ENCODE measurements around the gene CENPP. TPM values are rescaled to one million over a fixed set of nuclear protein-coding genes. Genes with fewer than 3 reads are reported as not detected.

The CENPP gene
- total and polyA plus RNA-seq, 2 donors from 2014 or later: 1.2 to 4.2 TPM

- H3K27ac ChIP-seq (ENCODE audit: low read depth in 2 of 2, low read length in 2 of 2): no peak overlapping the region
- FAIRE-seq (no peak), DNase-seq (no peak)
- H3K9ac ChIP-seq (ENCODE audit: low read length in 3 of 3): no peak overlapping the region
- H3K9me3 ChIP-seq (ENCODE audit: control insufficient read depth in 2 of 3, insufficient read depth in 1 of 3, low read length in 3 of 3): no peaks in the 10 kb centered on the region
- H3K27me3 ChIP-seq (ENCODE audit: control insufficient read depth, insufficient read depth, low read length): no peaks in the 10 kb centered on the region
- intact Hi-C loops (cut with DNase I): no loop called here
- no peaks in the 10 kb centered on the region for H3K4me1 ChIP-seq (ENCODE audit: control insufficient read depth in 2 of 3, insufficient read depth in 2 of 3, low read depth in 1 of 3, low read length in 3 of 3)
- no peak overlapping the region for H3K4me3 ChIP-seq (ENCODE audit: low read length in 3 of 3)
- no peaks in the 10 kb centered on the region for H3K36me3 ChIP-seq (ENCODE audit: control insufficient read depth in 2 of 3, insufficient read depth in 3 of 3, low read length in 3 of 3)
- TF ChIP-seq CTCF (IDR thresholded peaks at IDR 0.05; ENCODE audit: borderline replicate concordance, extremely low read depth, insufficient read depth): no peak
These were observed 138.2 kb downstream of the CENPP start for GRCh38 chr9:92463984-92464383.

GRCh38 chr9:92467041-92467440 lies 141.3 kb downstream of the CENPP start:
- no peak for TF ChIP-seq CTCF (IDR thresholded peaks at IDR 0.05; ENCODE audit: borderline replicate concordance, extremely low read depth, insufficient read depth)
- Histone ChIP-seq H3K9ac (ENCODE audit: low read length in 3 of 3) (no peak overlapping the region), H3K27ac (ENCODE audit: low read depth in 2 of 2, low read length in 2 of 2) (no peak overlapping the region), H3K4me1 (ENCODE audit: control insufficient read depth in 2 of 3, insufficient read depth in 2 of 3, low read depth in 1 of 3, low read length in 3 of 3) (no peaks in the 10 kb centered on the region), H3K27me3 (ENCODE audit: control insufficient read depth, insufficient read depth, low read length) (no peaks in the 10 kb centered on the region), H3K4me3 (ENCODE audit: low read length in 3 of 3) (no peak overlapping the region), H3K36me3 (ENCODE audit: control insufficient read depth in 2 of 3, insufficient read depth in 3 of 3, low read length in 3 of 3) (no peaks in the 10 kb centered on the region), H3K9me3 (ENCODE audit: control insufficient read depth in 2 of 3, insufficient read depth in 1 of 3, low read length in 3 of 3) (no peaks in the 10 kb centered on the region)
- DNase-seq (no peak), FAIRE-seq (no peak)
- intact Hi-C loops (cut with DNase I): no loop called here

GRCh38 chr9:92467511-92467910 lies 141.8 kb downstream of the CENPP start:
- H3K9me3 ChIP-seq (ENCODE audit: control insufficient read depth in 2 of 3, insufficient read depth in 1 of 3, low read length in 3 of 3): no peaks in the 10 kb centered on the region
- FAIRE-seq: no peak
- no peak overlapping the region for H3K4me3 ChIP-seq (ENCODE audit: low read length in 3 of 3)
- no peaks in the 10 kb centered on the region for H3K36me3 ChIP-seq (ENCODE audit: control insufficient read depth in 2 of 3, insufficient read depth in 3 of 3, low read length in 3 of 3)
- no peaks in the 10 kb centered on the region for H3K27me3 ChIP-seq (ENCODE audit: control insufficient read depth, insufficient read depth, low read length)
- no peak overlapping the region for H3K27ac ChIP-seq (ENCODE audit: low read depth in 2 of 2, low read length in 2 of 2)
- no peak for TF ChIP-seq CTCF (IDR thresholded peaks at IDR 0.05; ENCODE audit: borderline replicate concordance, extremely low read depth, insufficient read depth)
- no peak for DNase-seq
- H3K9ac ChIP-seq (ENCODE audit: low read length in 3 of 3): no peak overlapping the region
- intact Hi-C loops (cut with DNase I): no loop called here
- no peaks in the 10 kb centered on the region for H3K4me1 ChIP-seq (ENCODE audit: control insufficient read depth in 2 of 3, insufficient read depth in 2 of 3, low read depth in 1 of 3, low read length in 3 of 3)

GRCh38 chr9:92468206-92468605 lies 142.5 kb downstream of the CENPP start:
- H3K4me3 ChIP-seq (ENCODE audit: low read length in 3 of 3): no peak overlapping the region
- H3K4me1 ChIP-seq (ENCODE audit: control insufficient read depth in 2 of 3, insufficient read depth in 2 of 3, low read depth in 1 of 3, low read length in 3 of 3): no peaks in the 10 kb centered on the region
- intact Hi-C loops (cut with DNase I): no loop called here
- DNase-seq: no peak
- no peak for TF ChIP-seq CTCF (IDR thresholded peaks at IDR 0.05; ENCODE audit: borderline replicate concordance, extremely low read depth, insufficient read depth)
- H3K9ac ChIP-seq (ENCODE audit: low read length in 3 of 3): no peak overlapping the region
- H3K27ac ChIP-seq (ENCODE audit: low read depth in 2 of 2, low read length in 2 of 2): no peak overlapping the region
- no peaks in the 10 kb centered on the region for H3K9me3 ChIP-seq (ENCODE audit: control insufficient read depth in 2 of 3, insufficient read depth in 1 of 3, low read length in 3 of 3)
- no peaks in the 10 kb centered on the region for H3K36me3 ChIP-seq (ENCODE audit: control insufficient read depth in 2 of 3, insufficient read depth in 3 of 3, low read length in 3 of 3)
- no peaks in the 10 kb centered on the region for H3K27me3 ChIP-seq (ENCODE audit: control insufficient read depth, insufficient read depth, low read length)
- FAIRE-seq: no peak

Measured in kidney (tissue), 14 donors.